ENCODE data around the gene CCDC6. TPM values are rescaled to one million over a fixed set of nuclear protein-coding genes. Genes with fewer than 3 reads are reported as not detected.
A peak's percentile ranks its signal among the peaks of the same experiment; 100 is the strongest.

Gene CCDC6
- total RNA-seq, 1 donor from 2014 or later: 16.2 TPM

GRCh38 chr10:59907918-59908807 is 1.8 kb upstream of the CCDC6 start:
- DNase-seq (ENCODE audit: missing footprints) (no peak), ATAC-seq (peak; percentile 30)
- intact Hi-C loops (cut with DNase I): loop anchor here (2.0 to 5.0 kb wide), 3 partner anchors 43 to 281 kb away; no protein-coding TSS in a partner anchor

GRCh38 chr10:59907537-59907917 is 1.2 kb upstream of the CCDC6 start:
- intact Hi-C loops (cut with DNase I): loop anchor here (2.0 to 5.0 kb wide), 3 partner anchors 43 to 280 kb away; no protein-coding TSS in a partner anchor
- DNase-seq (ENCODE audit: missing footprints): no peak
- no peak for ATAC-seq

GRCh38 chr10:59905731-59906416 is 482 bp downstream of the CCDC6 start:
- DNase-seq (ENCODE audit: missing footprints) (no peak), ATAC-seq (peak; percentile 3)
- intact Hi-C loops (cut with DNase I): loop anchor here (2.0 to 5.0 kb wide), 3 partner anchors 41 to 279 kb away; no protein-coding TSS in a partner anchor

GRCh38 chr10:59905066-59905730 is 1.2 kb downstream of the CCDC6 start:
- intact Hi-C loops (cut with DNase I): loop anchor here (5.0 kb wide), 2 partner anchors 73 to 278 kb away; no protein-coding TSS in a partner anchor
- no peak for DNase-seq (ENCODE audit: missing footprints)
- ATAC-seq: peak; percentile 11

GRCh38 chr10:59904426-59905065 is 1.8 kb downstream of the CCDC6 start:
- DNase-seq (ENCODE audit: missing footprints) (no peak), ATAC-seq (no peak)
- intact Hi-C loops (cut with DNase I): loop anchor here (5.0 kb wide), 2 partner anchors 72 to 277 kb away; no protein-coding TSS in a partner anchor

GRCh38 chr10:59903871-59904270 is 2.5 kb downstream of the CCDC6 start:
- ATAC-seq (no peak), DNase-seq (ENCODE audit: missing footprints) (no peak)
- intact Hi-C loops (cut with DNase I): no loop called here

- no peak for ATAC-seq
- no peak for DNase-seq (ENCODE audit: missing footprints)
- intact Hi-C loops (cut with DNase I): no loop called here
Measured at GRCh38 chr10:59902016-59902415, 4.3 kb downstream of the CCDC6 start.

- no peak for ATAC-seq
- intact Hi-C loops (cut with DNase I): no loop called here
Measured at GRCh38 chr10:59901470-59901869, 4.9 kb downstream of the CCDC6 start.

GRCh38 chr10:59900048-59900727 is 6.2 kb downstream of the CCDC6 start:
- no peak for ATAC-seq
- no peak for DNase-seq (ENCODE audit: missing footprints)
- intact Hi-C loops (cut with DNase I): no loop called here

More at GRCh38 chr10:59901470-59901869, 4.9 kb downstream of the CCDC6 start:
- no peak for DNase-seq (ENCODE audit: missing footprints)

GRCh38 chr10:59898125-59898835 is 8.1 kb downstream of the CCDC6 start:
- ATAC-seq (peak; percentile 62), DNase-seq (ENCODE audit: missing footprints) (no peak)
- intact Hi-C loops (cut with DNase I): no loop called here

GRCh38 chr10:59896191-59896590 is 10.2 kb downstream of the CCDC6 start:
- ATAC-seq: no peak
- no peak for DNase-seq (ENCODE audit: missing footprints)
- intact Hi-C loops (cut with DNase I): no loop called here

GRCh38 chr10:59895629-59896116 is 10.7 kb downstream of the CCDC6 start:
- intact Hi-C loops (cut with DNase I): no loop called here
- DNase-seq (ENCODE audit: missing footprints): no peak
- ATAC-seq: peak; percentile 38

GRCh38 chr10:59894114-59894513 is 12.2 kb downstream of the CCDC6 start:
- intact Hi-C loops (cut with DNase I): no loop called here
- peak; percentile 81 for ATAC-seq
- DNase-seq (ENCODE audit: missing footprints): no peak

GRCh38 chr10:59892697-59893096 is 13.7 kb downstream of the CCDC6 start:
- intact Hi-C loops (cut with DNase I): no loop called here
- ATAC-seq (no peak), DNase-seq (ENCODE audit: missing footprints) (peak; percentile 73)

- ATAC-seq: no peak
Measured at GRCh38 chr10:59891936-59892335, 14.4 kb downstream of the CCDC6 start.

GRCh38 chr10:59891349-59891748 is 15.0 kb downstream of the CCDC6 start:
- ATAC-seq: no peak
- intact Hi-C loops (cut with DNase I): no loop called here
- no peak for DNase-seq (ENCODE audit: missing footprints)

More at GRCh38 chr10:59891936-59892335, 14.4 kb downstream of the CCDC6 start:
- no peak for DNase-seq (ENCODE audit: missing footprints)
- intact Hi-C loops (cut with DNase I): no loop called here

- ATAC-seq (no peak), DNase-seq (ENCODE audit: missing footprints) (no peak)
- intact Hi-C loops (cut with DNase I): no loop called here
Measured at GRCh38 chr10:59888781-59889435, 17.4 kb downstream of the CCDC6 start.
